GM18526 (cell line): Measurements from ENCODE around the gene CCDC110.

Experiments
- POLR2A ChIP-seq: IDR thresholded peaks from 3 replicates; pipeline ENCODE4 v1.6.1; 2011; ENCODE audit not compliant: insufficient read length; ENCODE audit errors: extremely low read depth

Gene CCDC110

GRCh38 chr4:185488650-185489049 lies 17.1 kb upstream of the CCDC110 start:
- TF ChIP-seq POLR2A, result no peak

GRCh38 chr4:185481401-185481800 lies 9.9 kb upstream of the CCDC110 start:
- no peak for TF ChIP-seq POLR2A

- no peak for TF ChIP-seq POLR2A
Measured at GRCh38 chr4:185480016-185480732, 8.6 kb upstream of the CCDC110 start.

DNA sequence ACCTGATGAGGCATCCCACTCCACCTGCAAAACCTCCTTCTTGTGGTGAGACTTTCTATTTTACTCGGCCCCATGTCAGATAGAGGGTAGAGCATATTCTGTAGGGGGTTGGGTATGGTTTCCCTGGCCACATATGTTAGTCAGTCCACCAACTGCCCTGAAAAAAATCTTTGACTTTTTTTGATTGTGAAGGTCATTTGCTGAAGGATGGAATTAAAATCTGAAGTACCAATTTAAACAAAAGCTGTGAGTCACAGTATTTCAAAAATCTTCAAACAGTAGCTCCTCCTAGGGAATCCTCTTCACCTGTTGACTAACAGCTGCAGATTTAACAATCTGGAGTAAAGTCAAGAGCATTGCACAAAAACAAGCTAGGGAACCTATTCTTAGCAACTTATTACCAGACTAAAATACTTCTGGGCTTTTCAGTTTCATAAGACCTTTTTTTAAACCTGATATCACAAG lies 8.0 kb upstream of the CCDC110 start:
- no peak for TF ChIP-seq POLR2A

DNA sequence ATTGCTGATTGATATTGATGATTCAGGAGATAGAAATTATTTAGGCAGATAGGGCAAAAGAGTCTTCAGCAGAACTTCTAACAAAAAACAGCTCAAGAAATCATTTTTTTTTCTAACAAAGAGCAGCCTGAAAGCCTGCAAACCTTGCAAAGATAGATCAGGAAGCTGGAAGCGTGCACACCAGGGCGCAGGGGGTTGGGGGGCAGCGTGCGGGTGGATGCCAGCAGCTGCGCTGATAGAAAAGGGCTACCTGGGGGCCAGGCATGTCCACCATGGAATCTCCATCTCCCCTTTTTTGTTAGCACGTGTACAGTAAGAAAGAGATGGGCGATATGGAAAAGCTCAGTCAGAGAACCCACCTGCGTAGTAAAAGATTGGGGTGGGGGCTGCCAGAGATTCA lies 1.7 kb upstream of the CCDC110 start:
- no peak for TF ChIP-seq POLR2A

DNA sequence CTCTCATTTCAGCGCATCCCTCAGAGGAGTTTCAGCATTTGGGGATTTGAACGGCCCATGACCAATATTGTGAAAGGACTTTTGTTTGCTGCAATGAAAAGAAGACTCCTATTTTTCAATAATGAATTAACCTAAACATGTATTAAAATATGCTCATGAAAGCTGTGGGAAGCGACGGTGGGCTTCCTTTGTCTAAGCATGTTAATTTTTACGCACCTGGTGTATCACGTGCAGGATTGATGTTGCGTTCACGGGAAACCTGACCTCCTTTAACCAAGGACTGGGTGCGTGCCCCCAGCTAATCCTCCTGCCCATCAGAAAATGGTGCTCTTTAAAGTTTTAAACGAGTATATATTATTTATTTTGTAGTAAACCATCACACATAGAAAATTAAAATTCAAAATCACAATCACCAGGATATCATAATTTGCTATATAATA lies 590 bp upstream of the CCDC110 start:
- no peak for TF ChIP-seq POLR2A

DNA sequence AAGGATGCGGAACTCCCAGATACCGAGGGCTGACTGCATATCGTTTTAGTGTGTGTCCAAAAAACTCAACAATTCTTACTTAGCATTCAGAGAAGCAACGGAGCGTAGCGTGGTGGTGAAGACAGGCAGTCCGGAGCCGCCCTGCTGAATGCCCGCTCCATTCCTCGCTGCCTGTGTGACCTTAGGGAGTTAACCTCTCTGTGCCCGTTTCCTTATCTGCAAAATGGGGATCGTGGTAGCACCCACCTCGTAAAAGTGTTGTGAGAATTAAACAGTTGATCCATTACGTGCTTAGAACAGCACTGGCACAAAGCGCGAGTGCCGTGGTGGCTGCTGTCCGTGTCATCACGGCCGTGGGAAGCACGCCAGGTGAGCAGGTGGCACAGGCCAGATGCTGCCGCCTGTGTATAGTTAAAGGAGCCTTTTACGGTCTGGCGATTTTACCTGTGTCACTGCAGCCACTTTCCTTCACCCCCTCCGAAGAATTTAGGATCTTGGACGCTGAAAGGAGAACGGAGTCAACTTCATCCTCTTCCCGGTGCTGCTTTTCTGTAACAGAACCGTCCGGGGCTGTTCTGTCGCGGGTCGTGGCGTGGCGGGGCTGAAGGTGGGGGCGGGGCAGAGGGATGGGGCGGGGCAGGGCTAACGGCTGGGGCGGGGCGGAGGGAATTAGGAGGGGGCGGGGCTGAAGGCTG lies 885 bp downstream of the CCDC110 start:
- no peak for TF ChIP-seq POLR2A

- TF ChIP-seq POLR2A, result no peak
Measured at GRCh38 chr4:185469580-185470154, 1.9 kb downstream of the CCDC110 start.

DNA sequence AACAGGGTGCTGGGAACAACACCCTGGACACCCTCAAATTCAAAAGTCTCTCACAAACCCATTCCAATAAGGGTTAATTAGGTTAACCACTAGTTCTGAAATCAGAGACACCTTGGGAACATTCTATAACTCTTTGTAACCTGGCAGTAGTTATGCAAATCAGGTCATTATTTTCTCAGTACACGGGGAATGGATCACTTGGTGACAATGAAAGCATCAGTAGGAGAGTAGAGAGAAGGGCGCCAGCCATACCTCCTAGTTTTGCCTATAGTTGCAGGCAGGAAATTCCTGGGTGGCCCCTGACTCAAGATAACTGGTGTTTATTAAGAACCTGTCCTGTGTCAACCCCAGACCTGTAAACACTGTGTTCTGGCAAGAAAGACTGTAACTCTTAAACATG lies 2.5 kb downstream of the CCDC110 start:
- TF ChIP-seq POLR2A, result no peak

- TF ChIP-seq POLR2A, result no peak
Measured at GRCh38 chr4:185467991-185468390, 3.5 kb downstream of the CCDC110 start.

GRCh38 chr4:185467101-185467500 lies 4.4 kb downstream of the CCDC110 start:
- TF ChIP-seq POLR2A, result no peak

DNA sequence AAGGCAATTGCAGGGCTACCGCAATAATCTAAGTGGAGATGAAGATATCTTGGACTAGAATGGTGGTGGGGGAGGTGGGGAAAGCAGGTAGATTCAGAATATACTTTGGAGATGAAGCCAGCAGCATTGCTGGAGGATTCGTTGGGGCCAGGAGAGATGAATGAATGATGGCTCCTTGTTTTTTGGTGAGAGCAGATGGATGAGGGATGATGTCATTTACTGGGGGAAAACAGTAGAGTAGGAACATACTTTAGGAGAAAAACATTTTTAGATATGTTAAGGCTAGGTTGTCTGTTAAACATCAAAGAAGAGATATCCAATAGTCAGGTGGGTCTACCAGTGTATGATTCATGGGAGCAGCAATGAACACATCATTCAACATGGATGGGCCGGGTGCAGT lies 5.8 kb downstream of the CCDC110 start:
- TF ChIP-seq POLR2A, result no peak

DNA sequence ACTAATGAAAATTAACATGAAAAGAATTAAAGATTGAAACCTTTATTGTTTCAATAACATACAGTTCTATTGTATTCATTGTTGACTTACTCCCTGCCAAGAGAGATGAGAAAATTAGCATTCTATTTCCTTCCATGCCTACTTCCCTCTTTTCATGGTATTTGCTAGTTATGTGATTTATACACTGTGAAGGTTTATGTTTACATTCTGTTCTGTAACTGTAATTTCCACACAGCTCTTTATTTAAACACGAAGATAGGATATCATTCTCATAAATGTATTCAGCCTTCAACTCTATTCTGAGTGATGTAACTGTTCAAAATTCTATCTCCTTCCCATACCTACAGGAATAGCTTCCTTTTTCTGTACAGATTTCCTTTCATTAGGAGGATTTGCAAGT lies 6.6 kb downstream of the CCDC110 start:
- no peak for TF ChIP-seq POLR2A

DNA sequence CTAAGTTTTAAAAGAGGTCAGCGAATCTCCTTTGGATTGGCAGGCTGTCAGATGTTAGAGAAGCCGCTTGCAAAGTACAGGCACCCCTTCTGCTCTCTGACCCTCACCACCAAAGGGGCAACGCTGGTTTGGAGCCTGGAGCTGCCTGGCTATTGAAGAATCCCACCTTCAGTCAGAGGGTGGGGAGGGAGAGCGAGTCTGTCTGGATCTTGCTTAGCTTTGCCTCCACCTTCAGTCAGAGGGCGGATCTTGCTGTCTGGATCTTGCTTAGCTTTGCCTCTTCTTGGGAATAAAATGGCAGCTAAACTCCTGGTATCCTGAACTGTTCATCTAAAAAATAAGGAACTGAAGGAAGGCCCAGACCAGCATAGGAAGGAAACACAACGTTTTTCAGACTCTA lies 7.3 kb downstream of the CCDC110 start:
- TF ChIP-seq POLR2A, result no peak

GRCh38 chr4:185463541-185463940 lies 8.0 kb downstream of the CCDC110 start:
- no peak for TF ChIP-seq POLR2A

DNA sequence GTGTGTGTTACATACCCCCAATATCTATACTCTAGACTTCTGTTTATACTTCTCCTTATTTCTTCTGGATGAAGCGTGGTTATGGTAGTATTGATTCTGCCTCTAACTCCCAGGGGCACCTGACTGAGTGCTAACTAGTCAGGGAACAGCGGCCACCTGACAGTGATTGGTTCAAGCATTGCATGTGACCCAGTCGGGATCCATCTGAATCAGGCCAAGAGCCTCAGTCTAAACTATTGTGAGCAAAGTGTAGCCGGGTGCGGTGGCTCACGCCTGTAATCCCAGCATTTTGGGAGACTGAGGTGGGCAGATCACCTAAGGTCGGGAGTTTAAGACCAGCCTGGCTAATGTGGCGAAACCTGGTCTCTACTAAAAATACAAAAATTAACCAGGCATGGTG lies 10.0 kb downstream of the CCDC110 start:
- TF ChIP-seq POLR2A, result no peak
